Activated CD4-positive, alpha-beta T cell treated with anti-CD3 and anti-CD28 coated beads, Interleukin-2, amount 10 ng/mL, durations not matched to agents 24 days and 14 days (primary cell): ENCODE results near the gene BORCS5. TPM values are rescaled to one million over a fixed set of nuclear protein-coding genes. Genes with fewer than 3 reads are reported as not detected.
"Not testable (repeated sequence)": the region's sequence is repeated elsewhere in the genome, so short reads cannot be mapped to it uniquely, and the experiment has no call there.

Experiments used
- DNase-seq: peaks from one replicate; pipeline ENCODE4 v3.0.0; 2022
- H3K27ac Mint-ChIP-seq: one replicate; pipeline ENCODE4 v1.8.0; 2022; ENCODE audit warnings: mild to moderate bottlenecking, mixed read lengths
- H3K27me3 Mint-ChIP-seq: one replicate; pipeline ENCODE4 v1.8.0; 2022; ENCODE audit warnings: mixed read lengths
- H3K36me3 Mint-ChIP-seq: one replicate; pipeline ENCODE4 v1.8.0; 2022; ENCODE audit warnings: low read depth, mild to moderate bottlenecking, mixed read lengths
- H3K4me1 Mint-ChIP-seq: one replicate; pipeline ENCODE4 v1.8.0; 2021; ENCODE audit warnings: mixed read lengths
- H3K4me3 Mint-ChIP-seq: one replicate; pipeline ENCODE4 v1.8.0; 2022; ENCODE audit warnings: mild to moderate bottlenecking, moderate library complexity, mixed read lengths
- H3K9me3 Mint-ChIP-seq: one replicate; pipeline ENCODE4 v1.8.0; 2021; ENCODE audit warnings: mixed read lengths
- intact Hi-C: fragments of 100-400 bp; cut with micrococcal nuclease; formaldehyde crosslinking; loops from one replicate; pipeline ENCODE4 v1.15.1; 2023
- total RNA-seq: library from RNA; stranded (reverse); gene quantifications from 2 replicates; pipeline ENCODE4 v1.2.3, GENCODE V29; 2022

The BORCS5 gene
- total RNA-seq = 34.0 and 37.0 TPM in 2 replicates

GRCh38 chr12:12356896-12357718 lies at the start of gene BORCS5:
Gene BORCS5, plus strand, starts transcription at chr12:12357078. Its CDS starts 374 bp downstream, at chr12:12357452.
- no peaks in the 10 kb centered on the region for H3K9me3 Mint-ChIP-seq
- peak within 1 kb of the TSS; percentile 99 for H3K27ac Mint-ChIP-seq
- DNase-seq = peak; percentile 100
- peak within 1 kb of the TSS; percentile 98 for H3K4me3 Mint-ChIP-seq
- no peaks in the 10 kb centered on the region for H3K27me3 Mint-ChIP-seq
- peaks cover 10% of the 10 kb centered on the region for H3K36me3 Mint-ChIP-seq
- H3K4me1 Mint-ChIP-seq = peaks cover 46% of the 10 kb centered on the region
- intact Hi-C loops = loop anchor here (1.0 to 2.0 kb wide), 6 partner anchors 206 to 708 kb away; partner anchors contain the start of genes CDKN1B, CREBL2, ETV6 and GPR19

- H3K4me1 Mint-ChIP-seq, H3K9me3 Mint-ChIP-seq, H3K27me3 Mint-ChIP-seq, H3K27ac Mint-ChIP-seq, H3K4me3 Mint-ChIP-seq, H3K36me3 Mint-ChIP-seq, intact Hi-C loops, DNase-seq: not testable (repeated sequence)
Measured at GRCh38 chr12:12310695-12311094, 46.2 kb upstream of the BORCS5 start.

GRCh38 chr12:12315838-12316237 lies 41.0 kb upstream of the BORCS5 start:
- intact Hi-C loops = no loop called here
- no peaks in the 10 kb centered on the region for H3K9me3 Mint-ChIP-seq
- no peaks in the 10 kb centered on the region for H3K36me3 Mint-ChIP-seq
- peaks cover 2% of the 10 kb centered on the region for H3K4me1 Mint-ChIP-seq
- no peak overlapping the region for H3K4me3 Mint-ChIP-seq
- DNase-seq = no peak
- H3K27ac Mint-ChIP-seq = no peak overlapping the region
- H3K27me3 Mint-ChIP-seq = peaks cover 4% of the 10 kb centered on the region

GRCh38 chr12:12319451-12320183 lies 37.3 kb upstream of the BORCS5 start:
- H3K27me3 Mint-ChIP-seq = peaks cover 7% of the 10 kb centered on the region
- intact Hi-C loops = loop anchor here (10.0 kb wide), 1 partner anchor 145 kb away; no protein-coding TSS in a partner anchor
- no peaks in the 10 kb centered on the region for H3K9me3 Mint-ChIP-seq
- no peak overlapping the region for H3K4me3 Mint-ChIP-seq
- no peak for DNase-seq
- H3K36me3 Mint-ChIP-seq = no peaks in the 10 kb centered on the region
- no peak overlapping the region for H3K27ac Mint-ChIP-seq
- H3K4me1 Mint-ChIP-seq = no peaks in the 10 kb centered on the region

GRCh38 chr12:12323118-12323517 lies 33.8 kb upstream of the BORCS5 start:
- no peaks in the 10 kb centered on the region for H3K36me3 Mint-ChIP-seq
- intact Hi-C loops = loop anchor here (10.0 kb wide), 1 partner anchor 148 kb away; no protein-coding TSS in a partner anchor
- H3K4me1 Mint-ChIP-seq = peaks cover 8% of the 10 kb centered on the region
- no peak overlapping the region for H3K27ac Mint-ChIP-seq
- no peak overlapping the region for H3K4me3 Mint-ChIP-seq
- H3K9me3 Mint-ChIP-seq = no peaks in the 10 kb centered on the region
- peaks cover 7% of the 10 kb centered on the region for H3K27me3 Mint-ChIP-seq
- no peak for DNase-seq

GRCh38 chr12:12323591-12323990 lies 33.3 kb upstream of the BORCS5 start:
- intact Hi-C loops = loop anchor here (10.0 kb wide), 1 partner anchor 149 kb away; no protein-coding TSS in a partner anchor
- Mint-ChIP-seq H3K27me3 (peaks cover 7% of the 10 kb centered on the region), H3K36me3 (no peaks in the 10 kb centered on the region), H3K27ac (no peak overlapping the region), H3K4me3 (no peak overlapping the region), H3K9me3 (no peaks in the 10 kb centered on the region), H3K4me1 (peaks cover 8% of the 10 kb centered on the region)
- DNase-seq = no peak

- H3K4me1 Mint-ChIP-seq = peaks cover 16% of the 10 kb centered on the region
- no peak for DNase-seq
- peaks cover 11% of the 10 kb centered on the region for H3K27me3 Mint-ChIP-seq
- no peaks in the 10 kb centered on the region for H3K9me3 Mint-ChIP-seq
- H3K4me3 Mint-ChIP-seq = no peak overlapping the region
- intact Hi-C loops = loop anchor here (2.0 to 10.0 kb wide), 2 partner anchors 151 to 243 kb away; no protein-coding TSS in a partner anchor
- H3K27ac Mint-ChIP-seq = no peak overlapping the region
- no peaks in the 10 kb centered on the region for H3K36me3 Mint-ChIP-seq
Measured at GRCh38 chr12:12326262-12326661, 30.6 kb upstream of the BORCS5 start.

- Mint-ChIP-seq H3K9me3 (no peaks in the 10 kb centered on the region), H3K4me3 (no peak overlapping the region), H3K27me3 (peaks cover 12% of the 10 kb centered on the region), H3K4me1 (peaks cover 18% of the 10 kb centered on the region), H3K27ac (no peak overlapping the region), H3K36me3 (no peaks in the 10 kb centered on the region)
- intact Hi-C loops = loop anchor here (2.0 to 10.0 kb wide), 3 partner anchors 153 to 775 kb away; no protein-coding TSS in a partner anchor
- peak; percentile 75 for DNase-seq
Measured at GRCh38 chr12:12327802-12328201, 29.1 kb upstream of the BORCS5 start.

- no peak for DNase-seq
- no peak overlapping the region for H3K27ac Mint-ChIP-seq
- no peak overlapping the region for H3K4me3 Mint-ChIP-seq
- H3K9me3 Mint-ChIP-seq = no peaks in the 10 kb centered on the region
- no peaks in the 10 kb centered on the region for H3K36me3 Mint-ChIP-seq
- peaks cover 9% of the 10 kb centered on the region for H3K27me3 Mint-ChIP-seq
- intact Hi-C loops = loop anchor here (5.0 to 10.0 kb wide), 2 partner anchors 67 to 294 kb away; partner anchors contain the start of gene LRP6
- peaks cover 37% of the 10 kb centered on the region for H3K4me1 Mint-ChIP-seq
Measured at GRCh38 chr12:12331244-12331771, 25.6 kb upstream of the BORCS5 start.

GRCh38 chr12:12331896-12332295 lies 25.0 kb upstream of the BORCS5 start:
- H3K27ac Mint-ChIP-seq = no peak overlapping the region
- no peak for DNase-seq
- no peak overlapping the region for H3K4me3 Mint-ChIP-seq
- H3K4me1 Mint-ChIP-seq = peaks cover 37% of the 10 kb centered on the region
- intact Hi-C loops = loop anchor here (5.0 to 10.0 kb wide), 2 partner anchors 67 to 295 kb away; partner anchors contain the start of gene LRP6
- H3K27me3 Mint-ChIP-seq = peaks cover 9% of the 10 kb centered on the region
- no peaks in the 10 kb centered on the region for H3K9me3 Mint-ChIP-seq
- no peaks in the 10 kb centered on the region for H3K36me3 Mint-ChIP-seq

- H3K27me3 Mint-ChIP-seq = peaks cover 9% of the 10 kb centered on the region
- no peak overlapping the region for H3K27ac Mint-ChIP-seq
- no peak overlapping the region for H3K4me3 Mint-ChIP-seq
- H3K36me3 Mint-ChIP-seq = no peaks in the 10 kb centered on the region
- H3K4me1 Mint-ChIP-seq = peaks cover 33% of the 10 kb centered on the region
- intact Hi-C loops = loop anchor here (2.0 to 10.0 kb wide), 4 partner anchors 69 to 753 kb away; partner anchors contain the start of gene LRP6
- no peak for DNase-seq
- no peaks in the 10 kb centered on the region for H3K9me3 Mint-ChIP-seq
Measured at GRCh38 chr12:12333407-12334366, 23.2 kb upstream of the BORCS5 start.

GRCh38 chr12:12334367-12335040 lies 22.4 kb upstream of the BORCS5 start:
- H3K4me3 Mint-ChIP-seq = no peak overlapping the region
- peaks cover 36% of the 10 kb centered on the region for H3K4me1 Mint-ChIP-seq
- peak overlapping the region; percentile 18 for H3K27ac Mint-ChIP-seq
- peak; percentile 88 for DNase-seq
- H3K27me3 Mint-ChIP-seq = peaks cover 9% of the 10 kb centered on the region
- H3K36me3 Mint-ChIP-seq = no peaks in the 10 kb centered on the region
- H3K9me3 Mint-ChIP-seq = no peaks in the 10 kb centered on the region
- intact Hi-C loops = loop anchor here (2.0 to 10.0 kb wide), 4 partner anchors 70 to 754 kb away; partner anchors contain the start of gene LRP6
